CMK (cell line): Measurements from ENCODE around the gene ESCO1.

Experiments
- DNase-seq: peaks from one replicate; pipeline ENCODE4 v3.0.0-alpha.2; 2010; ENCODE audit warnings: low read depth

ESCO1 gene

DNA sequence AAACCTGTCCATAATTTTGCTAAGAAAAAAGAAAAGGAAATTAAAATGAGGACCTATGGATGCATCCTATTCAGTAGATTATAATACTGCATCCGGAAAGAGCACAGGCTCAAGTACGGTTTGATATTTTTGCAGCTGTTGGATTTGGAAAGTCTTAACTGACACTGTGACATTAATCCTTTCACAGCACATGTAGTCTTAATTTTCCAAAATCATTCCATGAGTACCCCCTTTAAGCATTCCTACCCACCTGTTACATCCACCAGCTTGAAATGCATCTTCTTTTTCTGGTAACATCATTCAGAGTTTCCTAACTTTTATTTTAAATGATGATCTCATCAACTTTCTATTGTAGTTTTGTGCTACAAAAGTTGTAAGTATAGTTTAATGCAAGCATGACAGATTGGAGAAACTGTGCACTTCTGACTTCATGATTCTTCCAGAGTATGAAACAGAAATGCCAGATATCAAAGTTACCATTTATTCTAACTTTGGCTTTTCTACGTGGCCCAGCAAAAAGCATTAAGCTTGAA is 113.5 kb downstream of the ESCO1 start:
- DNase-seq = no peak

DNA sequence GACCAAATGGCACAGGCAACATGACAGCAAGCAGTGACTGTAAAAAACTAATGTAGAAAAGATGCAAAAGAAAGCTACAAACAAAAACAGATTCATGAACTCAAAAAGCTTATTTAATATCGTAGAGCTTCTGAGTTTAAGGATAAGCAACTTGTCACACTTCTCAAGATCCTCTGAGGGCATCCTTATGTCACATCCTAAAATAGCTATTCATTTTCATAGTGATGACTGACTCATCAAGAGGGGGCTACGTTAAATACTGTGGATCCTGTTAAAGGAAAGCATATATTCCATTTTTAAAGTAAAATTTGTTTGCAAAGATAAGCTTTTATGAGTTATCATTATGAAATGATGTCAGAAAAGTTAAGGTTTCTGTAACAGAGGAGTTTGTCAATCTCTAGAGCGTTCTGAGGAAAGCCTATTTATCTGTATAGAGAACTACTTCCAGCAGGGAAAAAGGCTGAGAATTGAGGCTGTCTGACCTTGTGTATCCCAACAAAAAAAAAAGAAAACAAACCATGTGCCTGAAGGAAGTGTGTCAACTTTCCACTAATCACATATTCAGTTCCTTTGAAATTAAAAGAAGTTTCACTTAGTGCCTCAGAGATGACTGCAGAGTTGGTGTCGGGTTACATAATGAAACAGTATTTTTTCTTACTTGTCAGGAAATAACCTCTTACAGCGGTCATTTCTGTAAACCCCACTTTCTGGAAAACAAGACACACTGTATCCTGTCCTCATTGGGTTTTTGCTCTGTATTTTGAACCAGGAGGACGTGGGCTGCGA is 115.5 kb downstream of the ESCO1 start:
- no peak for DNase-seq

DNA sequence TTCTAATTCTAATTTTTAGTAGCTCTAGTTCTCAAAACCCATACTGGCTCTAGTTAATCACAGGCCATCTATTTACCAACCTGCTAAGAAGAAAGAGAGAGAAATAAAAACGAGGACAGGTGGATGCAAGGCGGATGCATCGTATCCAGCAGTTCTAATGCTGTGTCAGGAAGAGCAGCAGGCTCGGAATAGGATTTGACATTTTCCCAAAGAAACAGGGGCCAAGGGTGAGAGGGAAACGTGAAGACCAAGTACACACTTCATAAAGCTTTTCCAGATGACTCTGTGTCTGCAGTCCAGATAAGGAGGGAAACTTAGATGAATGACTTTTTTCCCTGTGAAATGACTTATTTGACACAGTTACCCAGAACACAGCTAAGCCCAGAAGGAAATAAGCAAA is 117.5 kb downstream of the ESCO1 start:
- no peak for DNase-seq

DNA sequence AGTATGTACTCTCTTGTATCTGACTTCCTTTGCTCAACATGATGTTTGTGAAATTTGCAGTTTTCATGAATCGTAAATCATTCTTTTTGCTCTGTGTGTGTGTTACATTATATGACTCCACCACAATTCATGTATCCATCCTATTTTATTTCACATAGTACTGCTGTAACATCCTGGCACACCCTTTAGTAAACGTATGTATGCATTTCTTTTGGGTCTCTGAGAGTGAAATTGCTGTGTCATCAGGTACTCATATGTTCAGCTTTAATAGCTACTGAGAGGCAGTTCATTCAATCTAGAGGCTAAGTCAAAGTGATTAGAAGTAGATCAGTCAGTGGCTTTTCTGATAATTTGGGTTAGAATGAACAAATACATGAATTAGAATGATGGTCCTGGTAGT is 118.8 kb downstream of the ESCO1 start:
- DNase-seq = no peak

DNA sequence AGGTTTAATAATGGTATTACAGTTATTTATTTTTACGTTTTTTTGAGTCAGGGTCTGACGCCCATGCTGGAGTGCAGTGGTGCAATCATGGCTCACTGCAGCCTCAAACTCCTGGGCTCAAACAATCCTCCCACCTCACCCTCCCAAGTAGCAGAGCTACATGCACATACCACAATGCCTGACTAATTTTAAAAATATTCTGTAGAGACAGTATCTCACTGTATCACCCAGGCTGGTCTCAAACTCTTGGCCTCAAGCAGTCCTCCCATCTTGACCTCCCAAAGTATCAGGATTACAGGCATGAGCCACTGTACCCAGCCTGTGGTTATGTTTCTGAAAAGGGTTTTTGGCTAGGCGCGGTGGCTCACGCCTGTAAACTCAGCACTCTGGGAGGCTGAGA is 120.8 kb downstream of the ESCO1 start:
- no peak for DNase-seq
